GM10266 (cell line): ENCODE measurements around the gene SGMS1.
"Not testable (repeated sequence)": the region's sequence is repeated elsewhere in the genome, so short reads cannot be mapped to it uniquely, and the experiment has no call there.

ENCODE experiments used
- DNase-seq: peaks from one replicate; pipeline ENCODE4 v3.0.0; 2012; ENCODE audit errors: extremely low spot score
- CTCF ChIP-seq: IDR thresholded peaks from 2 replicates; pipeline ENCODE4 v1.5.1; 2012; ENCODE audit warnings: mild to moderate bottlenecking, low read depth; ENCODE audit not compliant: control insufficient read depth, insufficient read depth; ENCODE audit errors: missing control alignments

SGMS1 gene

GRCh38 chr10:50461123-50461522 lies 162.6 kb downstream of the SGMS1 start:
- no peak for TF ChIP-seq CTCF
- DNase-seq = no peak

GRCh38 chr10:50456719-50457118 lies 167.0 kb downstream of the SGMS1 start:
- DNase-seq = peak; percentile 17
- no peak for TF ChIP-seq CTCF

- DNase-seq = no peak
- TF ChIP-seq CTCF = no peak
Observed at GRCh38 chr10:50453940-50454339, 169.8 kb downstream of the SGMS1 start.

GRCh38 chr10:50452603-50453002 lies 171.2 kb downstream of the SGMS1 start:
- DNase-seq = no peak
- no peak for TF ChIP-seq CTCF

- no peak for TF ChIP-seq CTCF
- no peak for DNase-seq
Observed at GRCh38 chr10:50447691-50448090, 176.1 kb downstream of the SGMS1 start.

GRCh38 chr10:50445777-50446176 lies 178.0 kb downstream of the SGMS1 start:
- DNase-seq = not testable (repeated sequence)

GRCh38 chr10:50440489-50440888 lies 183.3 kb downstream of the SGMS1 start:
- no peak for TF ChIP-seq CTCF

GRCh38 chr10:50439806-50440205 lies 183.9 kb downstream of the SGMS1 start:
- DNase-seq = no peak
- no peak for TF ChIP-seq CTCF

More at GRCh38 chr10:50440489-50440888, 183.3 kb downstream of the SGMS1 start:
- DNase-seq = no peak
